Measurements from ENCODE around the gene GNG2.

Gene GNG2

DNA sequence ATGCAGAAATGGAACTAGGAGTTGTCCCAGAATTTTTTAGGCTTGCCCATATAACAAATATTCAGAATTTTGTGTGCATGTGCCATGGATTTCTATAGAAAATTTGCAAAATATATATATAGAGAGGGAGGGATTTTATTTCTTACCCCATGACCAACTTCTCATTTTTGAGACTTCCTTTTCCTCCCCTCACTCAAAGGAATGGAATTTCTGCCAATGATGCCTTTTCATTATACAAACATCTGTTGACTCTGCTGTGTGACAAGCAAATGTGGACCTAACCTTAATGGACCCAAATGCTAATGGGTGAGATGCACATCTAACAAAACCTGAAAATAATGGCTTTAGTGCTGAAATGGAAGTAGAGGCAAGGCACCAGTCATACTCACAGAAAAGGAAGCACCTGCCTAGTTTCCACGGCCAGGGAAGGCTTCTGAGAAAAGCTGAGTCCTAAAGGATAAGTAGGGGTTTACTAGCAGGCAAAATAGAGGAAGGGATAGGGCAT is 3.6 kb upstream of the GNG2 start:
- H3K9me3 ChIP-seq (ENCODE audit: insufficient read depth, low read depth, low read length): no peaks in the 10 kb centered on the region
- no peak overlapping the region for H3K9ac ChIP-seq (ENCODE audit: low read depth, low read length)
- 92% methylated on average over 1 of the region's 1 CpG for WGBS
- H3K36me3 ChIP-seq (ENCODE audit: insufficient read depth, low read length): no peaks in the 10 kb centered on the region
- H3K27ac ChIP-seq (ENCODE audit: low read depth, low read length): no peak overlapping the region
- H3K27me3 ChIP-seq (ENCODE audit: insufficient read depth, low read length): peaks cover 19% of the 10 kb centered on the region
- no peak overlapping the region for H3K4me3 ChIP-seq (ENCODE audit: low read length)
- H3K4me1 ChIP-seq (ENCODE audit: insufficient read depth, low read length): peaks cover 8% of the 10 kb centered on the region

DNA sequence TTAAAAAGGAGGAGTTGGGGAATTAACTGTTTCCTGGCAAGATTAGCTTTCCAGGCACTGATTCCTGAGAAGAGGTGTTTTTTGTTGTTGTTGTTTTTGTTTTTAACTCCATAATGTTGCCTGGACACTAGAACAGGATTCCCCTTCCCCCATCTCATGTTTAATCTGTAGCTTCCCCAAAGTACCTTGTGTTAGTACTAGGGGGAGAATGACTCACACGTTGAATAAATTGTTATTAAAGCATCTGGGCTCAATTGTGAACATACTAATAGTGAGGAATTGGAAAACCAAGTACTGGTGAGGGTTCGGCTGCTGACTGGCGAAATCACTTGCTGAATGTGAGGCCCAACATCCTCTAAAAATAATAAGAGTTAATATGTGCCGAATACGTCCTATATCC is 1.3 kb upstream of the GNG2 start:
- no peak overlapping the region for H3K27ac ChIP-seq (ENCODE audit: low read depth, low read length)
- no peaks in the 10 kb centered on the region for H3K36me3 ChIP-seq (ENCODE audit: insufficient read depth, low read length)
- peaks cover 41% of the 10 kb centered on the region for H3K27me3 ChIP-seq (ENCODE audit: insufficient read depth, low read length)
- WGBS: 94% methylated on average over 5 of the region's 5 CpGs
- no peak overlapping the region for H3K9ac ChIP-seq (ENCODE audit: low read depth, low read length)
- H3K4me1 ChIP-seq (ENCODE audit: insufficient read depth, low read length): peaks cover 14% of the 10 kb centered on the region
- H3K4me3 ChIP-seq (ENCODE audit: low read length): no peak overlapping the region
- H3K9me3 ChIP-seq (ENCODE audit: insufficient read depth, low read depth, low read length): no peaks in the 10 kb centered on the region

DNA sequence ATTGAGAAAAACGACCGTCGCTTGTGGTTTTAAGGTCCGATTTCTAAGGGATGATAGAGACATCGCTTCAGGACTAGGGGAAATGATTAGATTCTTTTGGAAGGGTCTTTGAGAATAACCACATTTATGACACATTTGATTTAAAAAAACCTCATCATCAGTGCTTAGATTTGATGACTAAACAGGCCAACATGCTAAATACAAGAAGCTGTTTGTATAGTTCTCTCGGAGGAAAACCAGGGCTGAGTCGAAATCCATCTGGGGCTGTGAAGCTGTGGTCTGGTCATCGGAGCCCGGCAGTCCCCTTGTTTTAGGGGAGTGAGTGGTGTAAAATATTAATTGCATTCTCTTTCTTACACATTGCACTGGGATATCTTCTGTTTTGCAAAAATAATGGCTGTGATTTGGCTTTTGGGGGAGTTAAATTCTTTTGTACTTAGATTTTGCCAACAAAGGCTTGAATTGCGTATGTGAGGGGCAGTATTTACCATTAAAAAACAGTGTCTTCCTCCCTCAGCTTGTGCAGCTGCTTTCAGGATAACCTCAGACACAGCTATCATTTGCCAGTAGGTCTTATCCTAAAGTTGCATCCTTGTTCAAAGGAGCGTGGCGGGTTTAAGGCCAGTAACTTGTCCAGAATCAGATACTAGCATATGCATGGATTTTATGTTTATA is 550 bp downstream of the GNG2 start:
- WGBS: 8% methylated on average over 12 of the region's 12 CpGs

GRCh38 chr14:51862176-51862796 is 1.9 kb downstream of the GNG2 start:
- H3K36me3 ChIP-seq (ENCODE audit: insufficient read depth, low read length): no peaks in the 10 kb centered on the region
- H3K9me3 ChIP-seq (ENCODE audit: insufficient read depth, low read depth, low read length): no peaks in the 10 kb centered on the region
- no peak overlapping the region for H3K9ac ChIP-seq (ENCODE audit: low read depth, low read length)
- H3K4me3 ChIP-seq (ENCODE audit: low read length): no peak overlapping the region
- H3K4me1 ChIP-seq (ENCODE audit: insufficient read depth, low read length): peaks cover 14% of the 10 kb centered on the region
- H3K27ac ChIP-seq (ENCODE audit: low read depth, low read length): no peak overlapping the region
- H3K27me3 ChIP-seq (ENCODE audit: insufficient read depth, low read length): peaks cover 44% of the 10 kb centered on the region
- WGBS: 85% methylated on average over 5 of the region's 5 CpGs

More for the DNA sequence above, 550 bp downstream of the GNG2 start:
- H3K4me1 ChIP-seq (ENCODE audit: insufficient read depth, low read length): peaks cover 14% of the 10 kb centered on the region
- peak overlapping the region; percentile 81 for H3K4me3 ChIP-seq (ENCODE audit: low read length)
- H3K27me3 ChIP-seq (ENCODE audit: insufficient read depth, low read length): peaks cover 44% of the 10 kb centered on the region
- peak overlapping the region; percentile 72 for H3K9ac ChIP-seq (ENCODE audit: low read depth, low read length)
- no peaks in the 10 kb centered on the region for H3K36me3 ChIP-seq (ENCODE audit: insufficient read depth, low read length)
- no peaks in the 10 kb centered on the region for H3K9me3 ChIP-seq (ENCODE audit: insufficient read depth, low read depth, low read length)
- H3K27ac ChIP-seq (ENCODE audit: low read depth, low read length): 0 out of 2 replicates have a peak overlapping the region, but pooled peaks have one; percentile 2

DNA sequence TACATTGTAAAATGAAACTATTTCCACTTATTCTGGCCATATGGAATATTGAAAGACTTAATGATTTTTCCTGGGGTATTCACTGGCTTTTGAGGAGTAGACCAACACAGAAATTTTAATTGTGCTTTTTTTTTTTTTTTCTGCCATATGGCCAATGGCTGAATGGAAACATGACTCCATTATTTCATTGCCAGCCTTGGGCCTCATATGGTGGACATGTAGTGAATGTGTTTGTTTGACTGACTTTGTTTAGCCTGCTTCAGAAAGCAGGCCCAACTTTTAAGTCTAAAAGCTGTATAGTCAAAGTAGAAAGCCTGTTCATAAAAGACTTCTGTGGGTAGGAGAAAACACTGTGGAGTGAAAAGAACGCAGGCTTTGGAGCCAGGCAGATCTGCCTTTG is 2.4 kb downstream of the GNG2 start:
- peaks cover 44% of the 10 kb centered on the region for H3K27me3 ChIP-seq (ENCODE audit: insufficient read depth, low read length)
- no peak overlapping the region for H3K9ac ChIP-seq (ENCODE audit: low read depth, low read length)
- peaks cover 14% of the 10 kb centered on the region for H3K4me1 ChIP-seq (ENCODE audit: insufficient read depth, low read length)
- H3K9me3 ChIP-seq (ENCODE audit: insufficient read depth, low read depth, low read length): no peaks in the 10 kb centered on the region
- no peak overlapping the region for H3K4me3 ChIP-seq (ENCODE audit: low read length)
- H3K36me3 ChIP-seq (ENCODE audit: insufficient read depth, low read length): no peaks in the 10 kb centered on the region
- H3K27ac ChIP-seq (ENCODE audit: low read depth, low read length): no peak overlapping the region
- WGBS: 86% methylated on average over 1 of the region's 1 CpG

DNA sequence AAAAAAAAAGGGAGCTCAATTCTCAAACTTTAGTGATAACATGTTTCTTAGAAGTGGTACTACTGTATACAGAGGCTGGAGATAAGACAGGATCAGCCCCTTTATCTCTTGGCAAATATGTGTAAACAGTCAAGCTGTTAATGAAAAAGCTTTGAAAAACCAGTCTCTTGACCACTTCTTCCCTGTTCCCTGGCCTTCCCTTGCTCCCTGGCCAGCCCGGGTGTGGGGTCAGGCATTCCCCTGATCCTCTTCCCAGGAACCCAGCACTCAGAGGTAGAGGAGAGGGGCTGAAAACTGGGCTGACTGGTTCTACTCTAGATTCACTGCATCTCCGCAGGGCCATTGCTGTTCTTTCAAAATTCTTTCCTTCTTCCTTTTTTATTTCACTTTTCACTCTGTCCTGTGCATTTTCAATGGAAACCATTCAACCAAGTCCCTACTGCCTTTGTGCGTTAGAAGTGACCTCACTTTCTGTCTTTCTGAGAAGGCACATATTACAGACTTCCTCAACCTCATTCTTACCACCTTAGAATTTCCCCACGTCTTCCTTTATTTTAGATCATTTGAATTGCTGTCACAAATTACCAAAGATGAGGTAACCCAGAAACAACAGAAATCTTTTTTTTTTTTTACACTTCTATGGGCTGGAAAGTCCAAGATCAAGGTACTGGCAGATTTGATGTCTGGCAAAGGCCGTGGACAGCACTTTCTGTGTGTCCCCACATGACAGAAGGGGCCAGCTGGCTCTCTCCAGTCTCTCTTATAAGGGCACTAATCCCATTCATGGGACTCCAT is 5.7 kb downstream of the GNG2 start:
- H3K4me3 ChIP-seq (ENCODE audit: low read length): no peak overlapping the region
- no peaks in the 10 kb centered on the region for H3K9me3 ChIP-seq (ENCODE audit: insufficient read depth, low read depth, low read length)
- H3K4me1 ChIP-seq (ENCODE audit: insufficient read depth, low read length): peaks cover 15% of the 10 kb centered on the region
- H3K36me3 ChIP-seq (ENCODE audit: insufficient read depth, low read length): no peaks in the 10 kb centered on the region
- H3K9ac ChIP-seq (ENCODE audit: low read depth, low read length): no peak overlapping the region
- WGBS: 66% methylated on average over 5 of the region's 5 CpGs
- no peak overlapping the region for H3K27ac ChIP-seq (ENCODE audit: low read depth, low read length)
- peaks cover 32% of the 10 kb centered on the region for H3K27me3 ChIP-seq (ENCODE audit: insufficient read depth, low read length)

GRCh38 chr14:51867741-51868140 is 7.3 kb downstream of the GNG2 start:
- Histone ChIP-seq H3K4me1 (ENCODE audit: insufficient read depth, low read length) (0 out of 2 replicates have a peak, but pooled peaks cover 4% of the 10 kb centered on the region), H3K9ac (ENCODE audit: low read depth, low read length) (no peak overlapping the region), H3K36me3 (ENCODE audit: insufficient read depth, low read length) (no peaks in the 10 kb centered on the region), H3K4me3 (ENCODE audit: low read length) (no peak overlapping the region), H3K9me3 (ENCODE audit: insufficient read depth, low read depth, low read length) (no peaks in the 10 kb centered on the region), H3K27ac (ENCODE audit: low read depth, low read length) (no peak overlapping the region), H3K27me3 (ENCODE audit: insufficient read depth, low read length) (peaks cover 16% of the 10 kb centered on the region)
- 97% methylated on average over 2 of the region's 2 CpGs for WGBS

DNA sequence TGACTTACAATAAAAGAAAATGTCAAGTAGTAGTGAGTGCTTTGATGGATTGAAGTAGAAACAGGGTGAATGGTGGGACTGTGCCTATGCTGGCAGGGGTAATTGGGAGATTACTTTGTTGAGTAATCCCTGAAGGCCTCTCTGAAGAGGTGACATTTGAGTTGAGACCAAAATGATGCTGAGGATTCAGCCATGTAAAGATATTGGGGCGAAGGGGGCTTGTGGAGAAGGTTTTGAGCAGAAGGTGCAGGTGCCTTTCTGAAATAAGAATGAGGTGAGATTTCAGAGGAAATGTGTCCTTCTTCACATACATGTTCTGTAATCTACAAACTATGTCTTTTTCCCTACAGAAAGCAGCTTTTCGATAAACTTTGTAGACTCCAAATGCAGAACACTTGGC is 8.0 kb downstream of the GNG2 start:
- H3K4me3 ChIP-seq (ENCODE audit: low read length): no peak overlapping the region
- WGBS: 98% methylated on average over 2 of the region's 2 CpGs
- no peak overlapping the region for H3K9ac ChIP-seq (ENCODE audit: low read depth, low read length)
- peaks cover 10% of the 10 kb centered on the region; the same call in 1 of the 2 replicates for H3K27me3 ChIP-seq (ENCODE audit: insufficient read depth, low read length)
- no peaks in the 10 kb centered on the region for H3K9me3 ChIP-seq (ENCODE audit: insufficient read depth, low read depth, low read length)
- H3K4me1 ChIP-seq (ENCODE audit: insufficient read depth, low read length): peaks cover 8% of the 10 kb centered on the region; the same call in 1 of the 2 replicates
- no peaks in the 10 kb centered on the region for H3K36me3 ChIP-seq (ENCODE audit: insufficient read depth, low read length)
- no peak overlapping the region for H3K27ac ChIP-seq (ENCODE audit: low read depth, low read length)

DNA sequence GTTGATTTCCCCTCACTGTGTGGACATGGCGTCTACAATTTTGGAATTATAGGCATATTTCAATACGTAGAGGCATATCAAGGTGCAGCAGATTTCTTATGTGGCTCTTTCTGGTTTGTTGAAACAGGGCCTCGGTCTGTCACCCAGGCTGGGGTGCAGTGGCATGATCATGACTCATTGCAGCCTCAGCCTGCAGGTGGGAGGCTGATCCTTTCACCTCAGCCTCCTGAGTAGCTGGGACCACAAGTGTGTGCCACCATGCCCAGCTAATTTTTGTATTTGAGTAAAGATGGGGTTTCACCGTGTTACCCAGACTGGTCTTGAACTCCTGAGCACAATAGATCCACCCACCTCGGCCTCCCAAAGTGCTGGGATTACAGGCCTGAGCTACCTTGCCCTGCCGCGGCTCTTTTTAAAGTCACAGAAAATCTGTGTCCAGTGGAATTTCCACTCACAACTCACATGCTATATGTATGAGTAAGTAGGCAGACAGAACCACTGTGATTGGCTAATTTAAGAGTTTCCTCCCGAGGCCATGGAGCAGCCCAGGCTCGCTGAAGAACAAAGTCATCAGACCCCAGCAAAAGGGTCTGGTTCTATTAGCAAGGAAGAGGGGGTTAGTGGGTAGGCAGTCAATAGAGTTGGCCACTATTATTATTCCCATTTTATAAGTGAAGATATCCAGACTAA is 9.1 kb downstream of the GNG2 start:
- 81% methylated on average over 9 of the region's 9 CpGs for WGBS
- Histone ChIP-seq H3K9me3 (ENCODE audit: insufficient read depth, low read depth, low read length) (no peaks in the 10 kb centered on the region), H3K27ac (ENCODE audit: low read depth, low read length) (no peak overlapping the region), H3K9ac (ENCODE audit: low read depth, low read length) (no peak overlapping the region), H3K36me3 (ENCODE audit: insufficient read depth, low read length) (no peaks in the 10 kb centered on the region), H3K4me1 (ENCODE audit: insufficient read depth, low read length) (peaks cover 12% of the 10 kb centered on the region; the same call in 1 of the 2 replicates), H3K4me3 (ENCODE audit: low read length) (no peak overlapping the region), H3K27me3 (ENCODE audit: insufficient read depth, low read length) (no peaks in the 10 kb centered on the region)

DNA sequence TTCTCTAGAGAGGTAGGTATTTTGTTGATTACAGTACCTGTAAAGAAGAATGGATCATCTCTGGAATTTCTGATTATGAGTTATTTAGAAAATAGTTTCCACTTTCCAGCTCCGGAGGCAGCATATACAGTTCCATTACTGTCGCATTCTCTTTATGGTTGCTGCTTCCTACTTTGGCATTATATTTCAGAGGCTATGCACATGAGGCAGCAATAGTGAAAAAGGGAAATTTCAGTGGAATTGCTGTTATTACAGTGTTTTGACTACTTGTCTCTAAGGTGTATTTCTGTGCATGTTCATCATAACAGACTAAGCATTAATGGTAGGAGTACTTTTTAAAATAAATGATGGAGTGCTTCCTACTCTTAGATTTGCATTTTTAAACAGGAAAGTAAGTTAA is 10.2 kb downstream of the GNG2 start:
- Histone ChIP-seq H3K9ac (ENCODE audit: low read depth, low read length) (no peak overlapping the region), H3K27ac (ENCODE audit: low read depth, low read length) (no peak overlapping the region), H3K36me3 (ENCODE audit: insufficient read depth, low read length) (no peaks in the 10 kb centered on the region), H3K4me1 (ENCODE audit: insufficient read depth, low read length) (peaks cover 12% of the 10 kb centered on the region; the same call in 1 of the 2 replicates), H3K4me3 (ENCODE audit: low read length) (no peak overlapping the region), H3K9me3 (ENCODE audit: insufficient read depth, low read depth, low read length) (no peaks in the 10 kb centered on the region), H3K27me3 (ENCODE audit: insufficient read depth, low read length) (no peaks in the 10 kb centered on the region)
- WGBS: 96% methylated on average over 2 of the region's 2 CpGs
